H1 (cell line): ENCODE data around the gene SLC25A26. TPM values are rescaled to one million over a fixed set of nuclear protein-coding genes. Genes with fewer than 3 reads are reported as not detected.

ENCODE experiments used
- CTCF ChIA-PET: fragments of 300-600 bp; sonication (Branson Sonifier 250); formaldehyde crosslinking; loops from one replicate; lab custom pipeline; 2021; ENCODE audit not compliant: partially characterized antibody; lab: Charles Lee
- POLR2A ChIA-PET: fragments of 300-600 bp; sonication (Branson Sonifier 250); formaldehyde crosslinking; loops from one replicate; lab custom pipeline; 2021; ENCODE audit warnings: inconsistent platforms; ENCODE audit not compliant: partially characterized antibody; lab: Charles Lee
- DNase-seq, 2 experiments: peaks; one replicate each; pipeline versions ENCODE4 v3.0.0 to v3.0.0-alpha.2; 2010 to 2022; ENCODE audit warnings: low spot score in 2 of 2, low read depth in 1 of 2, mixed read lengths in 1 of 2
- FAIRE-seq: peaks from 2 replicates; lab custom pipeline; 2011; peaks lifted over from hg19 to GRCh38; lab: Jason Lieb, UNC
- H2AFZ ChIP-seq: 2 replicates; pipeline ENCODE4 v1.8.1; 2012; ENCODE audit warnings: low read length, inconsistent platforms
- H2AK5ac ChIP-seq: 2 replicates; pipeline ENCODE4 v1.6.1; 2013; ENCODE audit warnings: low read depth, low read length
- H2BK120ac ChIP-seq: replicated peaks from 2 replicates; pipeline ENCODE3; 2013; ENCODE audit warnings: low read depth, low read length, inconsistent platforms
- H2BK12ac ChIP-seq: 2 replicates; pipeline ENCODE4 v1.6.1; 2013; ENCODE audit warnings: low read depth, low read length
- H2BK15ac ChIP-seq: 2 replicates; pipeline ENCODE4 v1.6.1; 2013; ENCODE audit warnings: low read length
- H2BK20ac ChIP-seq: 2 replicates; pipeline ENCODE4 v1.6.1; 2013; ENCODE audit warnings: low read length
- H2BK5ac ChIP-seq: 2 replicates; pipeline ENCODE4 v1.6.1; 2013; ENCODE audit warnings: low read depth, low read length
- H3K14ac ChIP-seq: 2 replicates; pipeline ENCODE4 v1.6.1; 2013; ENCODE audit warnings: inconsistent platforms; ENCODE audit not compliant: insufficient read length
- H3K18ac ChIP-seq: 2 replicates; pipeline ENCODE4 v1.6.1; 2013; ENCODE audit warnings: low read length; ENCODE audit errors: extremely low read depth
- H3K23ac ChIP-seq: 2 replicates; pipeline ENCODE4 v1.6.1; 2013; ENCODE audit warnings: inconsistent platforms; ENCODE audit not compliant: insufficient read length
- H3K23me2 ChIP-seq: 2 replicates; pipeline ENCODE4 v1.6.1; 2013; ENCODE audit warnings: low read depth, low read length
- H3K27ac ChIP-seq: 2 replicates; pipeline ENCODE4 v1.6.1; 2011; ENCODE audit warnings: low read depth, low read length, inconsistent platforms
- H3K27me3 ChIP-seq, 4 experiments: replicated peaks in 1 of 4; 1 replicate in 1 of 4; 2 replicates in 3 of 4; pipeline versions ENCODE4 v1.6.1 to v1.8.1; 2011 to 2013; ENCODE audit warnings: low read length in 3 of 4, mild to moderate bottlenecking in 3 of 4, inconsistent platforms in 2 of 4, mixed read lengths in 2 of 4, moderate library complexity in 1 of 4; ENCODE audit not compliant: control insufficient read depth in 3 of 4, insufficient read depth in 3 of 4; ENCODE audit errors: extremely low read depth in 1 of 4
- H3K36me3 ChIP-seq, 4 experiments: 2 replicates each; pipeline versions ENCODE4 v1.6.1 to v1.8.1; 2011 to 2013; ENCODE audit warnings: mild to moderate bottlenecking in 4 of 4, low read length in 3 of 4, moderate library complexity in 2 of 4, control low read depth in 1 of 4, inconsistent platforms in 1 of 4; ENCODE audit not compliant: insufficient read depth in 4 of 4, control insufficient read depth in 2 of 4
- H3K4ac ChIP-seq: replicated peaks from 2 replicates; pipeline ENCODE3; 2013; ENCODE audit warnings: low read length, low read depth, mixed read lengths, inconsistent platforms; ENCODE audit not compliant: insufficient read length
- H3K4me1 ChIP-seq, 4 experiments: replicated peaks in 1 of 4; 1 replicate in 1 of 4; 2 replicates in 3 of 4; pipeline versions ENCODE4 v1.6.1 to v1.8.1; 2011 to 2013; ENCODE audit warnings: low read length in 3 of 4, inconsistent platforms in 2 of 4, mixed read lengths in 1 of 4; ENCODE audit not compliant: insufficient read depth in 4 of 4, control insufficient read depth in 3 of 4
- H3K4me2 ChIP-seq, 2 experiments: 2 replicates each; pipeline versions ENCODE4 v1.6.1 to v1.8.1; 2011 to 2013; ENCODE audit warnings: low read depth in 2 of 2, low read length in 2 of 2, control low read depth in 1 of 2, inconsistent platforms in 1 of 2, mild to moderate bottlenecking in 1 of 2; ENCODE audit not compliant: insufficient read depth in 1 of 2
- H3K4me3 ChIP-seq, 4 experiments: fragments of 200-600, 300-600 bp in 1 of 4; sonication (generic), shearing (Covaris generic), sonication (Bioruptor Twin) in 1 of 4; 2 replicates each; pipeline versions ENCODE4 v1.5.1 to v1.8.1; 2011 to 2016; ENCODE audit warnings: low read length in 4 of 4, low read depth in 3 of 4, control low read depth in 2 of 4, inconsistent platforms in 2 of 4, mild to moderate bottlenecking in 2 of 4, mixed read lengths in 1 of 4, moderate library complexity in 1 of 4; ENCODE audit not compliant: insufficient read depth in 2 of 4; ENCODE audit errors: extremely low read depth in 1 of 4
- H3K56ac ChIP-seq: replicated peaks from 2 replicates; pipeline ENCODE3; 2013; ENCODE audit warnings: low read depth, mild to moderate bottlenecking, mixed read lengths, low read length, inconsistent platforms; ENCODE audit not compliant: insufficient read length
- H3K79me1 ChIP-seq: 2 replicates; pipeline ENCODE4 v1.6.1; 2013; ENCODE audit warnings: low read depth, low read length, control low read depth
- H3K79me2 ChIP-seq, 2 experiments: 2 replicates each; pipeline versions ENCODE4 v1.6.1 to v1.8.1; 2012 to 2013; ENCODE audit warnings: low read length in 2 of 2, mild to moderate bottlenecking in 2 of 2, inconsistent platforms in 1 of 2; ENCODE audit not compliant: insufficient read depth in 2 of 2, control insufficient read depth in 1 of 2
- H3K9ac ChIP-seq, 4 experiments: replicated peaks in 1 of 4; 1 replicate in 1 of 4; 2 replicates in 3 of 4; pipeline versions ENCODE4 v1.6.1 to v1.8.1; 2011 to 2013; ENCODE audit warnings: low read depth in 3 of 4, low read length in 3 of 4, control low read depth in 2 of 4, mild to moderate bottlenecking in 2 of 4, moderate library complexity in 2 of 4, inconsistent platforms in 1 of 4; ENCODE audit errors: extremely low read depth in 1 of 4
- H3K9me3 ChIP-seq, 2 experiments: 2 replicates each; pipeline versions ENCODE4 v1.6.1 to v1.8.1; 2012 to 2013; ENCODE audit warnings: mild to moderate bottlenecking in 2 of 2, moderate library complexity in 2 of 2, control low read depth in 1 of 2, inconsistent platforms in 1 of 2, low read depth in 1 of 2, low read length in 1 of 2, mixed read lengths in 1 of 2; ENCODE audit not compliant: insufficient read depth in 2 of 2
- H4K20me1 ChIP-seq, 2 experiments: replicated peaks in 1 of 2; 2 replicates each; pipeline versions ENCODE3 to v1.8.1; 2011 to 2013; ENCODE audit warnings: inconsistent platforms in 2 of 2, low read length in 2 of 2, mild to moderate bottlenecking in 1 of 2; ENCODE audit not compliant: insufficient read depth in 2 of 2, control insufficient read depth in 1 of 2
- H4K5ac ChIP-seq: 2 replicates; pipeline ENCODE4 v1.6.1; 2013; ENCODE audit warnings: low read length, low read depth, mixed read lengths, inconsistent platforms; ENCODE audit not compliant: insufficient read length
- H4K8ac ChIP-seq: 2 replicates; pipeline ENCODE4 v1.8.0; 2013; ENCODE audit warnings: mild to moderate bottlenecking, moderate library complexity, low read length, inconsistent platforms; ENCODE audit not compliant: insufficient read depth; ENCODE audit errors: extremely low read depth
- H4K91ac ChIP-seq: replicated peaks from 2 replicates; pipeline ENCODE3; 2013; ENCODE audit warnings: low read length, mixed read lengths, inconsistent platforms; ENCODE audit not compliant: insufficient read length
- GTF2F1 ChIP-seq: IDR thresholded peaks from 2 replicates; pipeline ENCODE4 v1.6.1; 2012; ENCODE audit warnings: low read depth, low read length, improper control_type of control experiment, borderline replicate concordance
- NRF1 ChIP-seq: IDR thresholded peaks from 2 replicates; pipeline ENCODE4 v1.6.1; 2011; ENCODE audit warnings: mild to moderate bottlenecking, low read depth, low read length, improper control_type of control experiment
- PHF8 ChIP-seq: fragments of 200-600 bp; sonication (generic); conservative IDR thresholded peaks from 2 replicates; pipeline ENCODE4 v1.7.1; 2012; ENCODE audit warnings: low read depth, mild to moderate bottlenecking, inconsistent platforms, low read length, moderate library complexity
- RNF2 ChIP-seq: fragments of 200-900, 300-1000 bp; sonication (generic); IDR thresholded peaks from 2 replicates; pipeline ENCODE4 v1.7.1; 2016; ENCODE audit warnings: borderline replicate concordance, low read depth, mild to moderate bottlenecking, antibody characterized with exemption, low read length; ENCODE audit not compliant: poor library complexity, severe bottlenecking; ENCODE audit errors: missing control alignments
- SAP30 ChIP-seq: fragments of 300-600 bp; sonication (generic); IDR thresholded peaks from 2 replicates; pipeline ENCODE4 v1.7.1; 2012; ENCODE audit warnings: low read length, moderate library complexity, mild to moderate bottlenecking, inconsistent platforms; ENCODE audit not compliant: insufficient read depth, insufficient replicate concordance
- SRF ChIP-seq: IDR thresholded peaks from 2 replicates; pipeline ENCODE4 v1.6.1; 2011; ENCODE audit warnings: mild to moderate bottlenecking, low read depth, low read length, moderate library complexity
- TAF1 ChIP-seq: IDR thresholded peaks from 2 replicates; pipeline ENCODE4 v1.6.1; 2011; ENCODE audit warnings: mild to moderate bottlenecking, low read depth, low read length
- ZNF274 ChIP-seq: IDR thresholded peaks from 2 replicates; pipeline ENCODE4 v1.7.0; 2012; ENCODE audit warnings: low read length, borderline replicate concordance; ENCODE audit errors: extremely low read depth
- WGBS, 2 experiments: shearing (Covaris generic) in 1 of 2; methylation state at CpG; one replicate each; pipeline versions ENCODE4 v1.1.6 to v1.1.7; 2013 to 2015; ENCODE audit warnings: low lambda C conversion rate in 2 of 2, mixed read lengths in 2 of 2, inconsistent platforms in 1 of 2, low coverage in 1 of 2, missing lambda C conversion rate in 1 of 2; ENCODE audit not compliant: insufficient replicate concordance in 2 of 2, insufficient coverage in 1 of 2, insufficient read length in 1 of 2; ENCODE audit errors: extremely low coverage in 1 of 2, missing lambda C conversion rate in 1 of 2; 5-methylcytosine and 5-hydroxymethylcytosine counted together
- polyA plus RNA-seq, 7 experiments: library from polyadenylated mRNA; depleted of rRNA in 3 of 7; stranded (reverse) in 5 of 7; unstranded in 2 of 7; fragments of >200 nt in 5 of 7; fragments of 200-250 nt in 2 of 7; gene quantifications; 1 replicate in 5 of 7; 2 replicates in 1 of 7; 4 replicates in 1 of 7; pipeline versions ENCODE4 v1.2.1 to v1.2.3, GENCODE V29; 2011 to 2013; ENCODE audit warnings: missing spikeins in 2 of 7, mixed read lengths in 2 of 7
- total RNA-seq: library from RNA; stranded (reverse); fragmentation: NEBNext Ultra II Directional; extraction: Animal tissue kit (Norgen Biotek cat#: 25700); gene quantifications from 2 replicates; pipeline ENCODE4 v1.2.1, GENCODE V29; 2021
- TF ChIP-seq, protein P1 (sequence below): IDR thresholded peaks from 2 replicates; pipeline ENCODE4 v1.6.1; 2012; ENCODE audit warnings: inconsistent platforms
- TF ChIP-seq, protein P2 (sequence below): IDR thresholded peaks from 2 replicates; pipeline ENCODE4 v1.6.1; 2011; ENCODE audit warnings: low read length, improper control_type of control experiment
- TF ChIP-seq, protein P3 (sequence below): IDR thresholded peaks from 2 replicates; pipeline ENCODE4 v1.6.1; 2011; ENCODE audit warnings: low read depth, mild to moderate bottlenecking, low read length; ENCODE audit not compliant: insufficient read depth

The SLC25A26 gene
- total and polyA plus RNA-seq, 2 of the 8 experiments (the other 6 are each of a cell fraction or from before 2014, with no cell fraction given): 30.0 to 37.0 TPM

DNA sequence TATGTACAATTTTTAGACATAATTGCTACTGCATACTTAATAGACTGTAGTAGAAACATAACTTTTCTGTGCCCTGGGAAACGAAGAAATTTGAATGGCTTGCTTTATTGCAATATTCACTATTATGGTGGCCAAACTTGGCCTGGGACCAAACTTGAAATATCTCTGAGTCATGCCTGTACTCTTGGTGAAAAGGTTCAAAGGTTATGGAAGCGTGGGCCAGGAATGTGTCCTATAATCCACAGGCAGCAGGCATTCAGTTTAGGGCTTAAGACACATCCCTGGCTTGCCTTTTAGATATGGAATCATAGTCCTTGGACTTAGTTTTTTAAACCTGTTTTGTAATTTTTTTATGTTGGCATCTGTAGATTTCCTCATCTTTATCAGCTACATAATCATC lies 155.8 kb downstream of the SLC25A26 start:
- WGBS, 2 experiments: 84% methylated on average over 2 of the region's 2 CpGs; no CpG with 5 or more reads in 1 of the 2 experiments
- ChIA-PET CTCF (interaction anchor here (0.6 to 2.8 kb wide), 6 partner anchors 21 to 440 kb away, joined by 3 to 30 read pairs (median 10); no protein-coding TSS in a partner anchor), POLR2A (interaction anchor here (0.6 kb wide), 1 partner anchor 1092 kb away, joined by 3 read pairs; no protein-coding TSS in a partner anchor)
- no peak overlapping the region for H4K5ac ChIP-seq
- H3K36me3 ChIP-seq: peaks cover 19 to 52% (median 41%) of the 10 kb centered on the region in 4 experiments
- H3K56ac ChIP-seq: no peak overlapping the region
- no peak overlapping the region for H2BK20ac ChIP-seq
- H4K91ac ChIP-seq: no peak overlapping the region
- H3K79me1 ChIP-seq: no peaks in the 10 kb centered on the region
- peaks cover 0 to 6% of the 10 kb centered on the region in 2 experiments for H4K20me1 ChIP-seq
- no peak overlapping the region for H3K4me3 ChIP-seq
- H2AK5ac ChIP-seq: no peak overlapping the region
- H3K27me3 ChIP-seq: no peaks in the 10 kb centered on the region
- no peak overlapping the region for H3K14ac ChIP-seq
- H3K4me1 ChIP-seq: no peaks in the 10 kb centered on the region
- H3K9ac ChIP-seq: no peak overlapping the region
- H3K4ac ChIP-seq: no peak overlapping the region
- H2AFZ ChIP-seq: no peak overlapping the region
- no peak for DNase-seq
- H3K79me2 ChIP-seq: no peaks in the 10 kb centered on the region
- H2BK15ac ChIP-seq: no peak overlapping the region
- no peak overlapping the region for H3K18ac ChIP-seq
- no peak overlapping the region for H3K23ac ChIP-seq
- H3K9me3 ChIP-seq: no peaks in the 10 kb centered on the region
- H3K23me2 ChIP-seq: no peaks in the 10 kb centered on the region
- FAIRE-seq: no peak
- H2BK120ac ChIP-seq: no peak overlapping the region
- H3K27ac ChIP-seq: no peak overlapping the region
- no peak overlapping the region for H3K4me2 ChIP-seq
- no peak overlapping the region for H4K8ac ChIP-seq
- no peak overlapping the region for H2BK5ac ChIP-seq
- no peak overlapping the region for H2BK12ac ChIP-seq
- TF ChIP-seq, protein P1, sequence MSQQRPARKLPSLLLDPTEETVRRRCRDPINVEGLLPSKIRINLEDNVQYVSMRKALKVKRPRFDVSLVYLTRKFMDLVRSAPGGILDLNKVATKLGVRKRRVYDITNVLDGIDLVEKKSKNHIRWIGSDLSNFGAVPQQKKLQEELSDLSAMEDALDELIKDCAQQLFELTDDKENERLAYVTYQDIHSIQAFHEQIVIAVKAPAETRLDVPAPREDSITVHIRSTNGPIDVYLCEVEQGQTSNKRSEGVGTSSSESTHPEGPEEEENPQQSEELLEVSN: no peak
- TF ChIP-seq, protein P2, sequence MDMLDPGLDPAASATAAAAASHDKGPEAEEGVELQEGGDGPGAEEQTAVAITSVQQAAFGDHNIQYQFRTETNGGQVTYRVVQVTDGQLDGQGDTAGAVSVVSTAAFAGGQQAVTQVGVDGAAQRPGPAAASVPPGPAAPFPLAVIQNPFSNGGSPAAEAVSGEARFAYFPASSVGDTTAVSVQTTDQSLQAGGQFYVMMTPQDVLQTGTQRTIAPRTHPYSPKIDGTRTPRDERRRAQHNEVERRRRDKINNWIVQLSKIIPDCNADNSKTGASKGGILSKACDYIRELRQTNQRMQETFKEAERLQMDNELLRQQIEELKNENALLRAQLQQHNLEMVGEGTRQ: no peak
- TF ChIP-seq GTF2F1: no peak
- no peak for TF ChIP-seq NRF1
- TF ChIP-seq RNF2: no peak
- no peak for TF ChIP-seq TAF1
- TF ChIP-seq SAP30: no peak
- TF ChIP-seq SRF: no peak
- TF ChIP-seq, protein P3, sequence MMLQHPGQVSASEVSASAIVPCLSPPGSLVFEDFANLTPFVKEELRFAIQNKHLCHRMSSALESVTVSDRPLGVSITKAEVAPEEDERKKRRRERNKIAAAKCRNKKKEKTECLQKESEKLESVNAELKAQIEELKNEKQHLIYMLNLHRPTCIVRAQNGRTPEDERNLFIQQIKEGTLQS: no peak
- TF ChIP-seq ZNF274: no peak
- TF ChIP-seq PHF8: no peak
